ENCODE data around the gene FGR. TPM values are rescaled to one million over a fixed set of nuclear protein-coding genes. Genes with fewer than 3 reads are reported as not detected.

Gene FGR
- total RNA-seq, 1 experiment from 2014 or later = not detected

DNA sequence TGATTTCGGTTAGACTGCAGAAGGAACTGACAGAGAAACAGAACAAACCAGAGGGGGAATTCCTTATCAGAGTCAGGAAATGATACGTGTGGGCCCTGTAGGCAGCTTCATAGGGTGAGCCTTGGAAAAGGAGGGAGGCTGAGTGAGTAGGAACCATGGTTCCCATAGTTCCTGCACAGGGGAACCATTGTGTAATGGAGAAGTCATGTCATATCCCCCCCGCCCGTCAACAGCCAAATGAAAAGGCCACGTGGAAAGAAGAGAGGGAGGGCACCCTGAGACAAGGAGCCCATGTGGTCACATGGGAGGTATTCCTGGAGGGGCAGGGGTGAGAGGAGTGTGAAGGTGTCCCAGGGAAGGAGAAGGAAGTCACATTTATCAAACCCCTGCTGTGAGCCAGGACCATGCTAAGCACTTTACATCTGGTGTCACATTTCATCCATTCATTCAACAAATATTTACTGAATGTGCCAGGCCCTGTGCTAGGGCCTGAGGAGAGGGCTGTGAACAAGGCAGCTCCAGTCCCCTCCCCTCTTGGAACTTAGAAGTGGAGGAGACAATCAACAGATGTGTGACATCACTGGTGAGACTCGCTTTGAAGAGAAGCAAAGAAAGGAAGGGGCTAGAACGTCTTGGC, 15.7 kb upstream of the FGR start:
- no peaks in the 10 kb centered on the region for H3K79me2 ChIP-seq (ENCODE audit: insufficient read depth, low read length)
- peak overlapping the region; percentile 47 for H3K9ac ChIP-seq (ENCODE audit: low read length)
- H3K27me3 ChIP-seq (ENCODE audit: insufficient read depth, low read length) = no peaks in the 10 kb centered on the region
- peak overlapping the region; percentile 61 for H3K27ac ChIP-seq (ENCODE audit: low read depth, low read length)
- no TSS peak for BruUV-seq (replicated peaks)
- intact Hi-C loops (cut with micrococcal nuclease) = no loop called here
- ChIA-PET CTCF (interaction anchor here (1.0 kb wide), 1 partner anchor 29 kb away, joined by 6 read pairs; no protein-coding TSS in a partner anchor), RAD21 (ENCODE audit: low non-redundant PET in 1 of 2, low total read pairs in 2 of 2, uncharacterized antibody in 2 of 2, unreplicated experiment in 2 of 2) (no interaction called here), POLR2A (no interaction called here)
- no peaks in the 10 kb centered on the region for H4K20me1 ChIP-seq (ENCODE audit: insufficient read depth)
- ATAC-seq (peak; percentile 93), DNase-seq (ENCODE audit: low read depth, low spot score) (peak; percentile 68)
- peak overlapping the region in 1 of 2 experiments; percentile 19; a peak in 1 of 4 replicates for H3K4me3 ChIP-seq (replicated peaks in 1 of 2; ENCODE audit: low read depth in 1 of 2, low read length in 2 of 2)
- H2AFZ ChIP-seq (ENCODE audit: low read depth, low read length, poor library complexity, severe bottlenecking) = peak overlapping the region; percentile 90
- H3K36me3 ChIP-seq (ENCODE audit: control insufficient read depth in 1 of 2, insufficient read depth in 2 of 2, low read length in 2 of 2) = no peaks in the 10 kb centered on the region
- TF ChIP-seq CBX3 (IDR thresholded peaks at IDR 0.05; ENCODE audit: low read depth) (peak; percentile 70; the same call in 1 of the 2 replicates), SP1 (IDR thresholded peaks at IDR 0.05; ENCODE audit: low read depth) (peak; percentile 69), FOSL1 (IDR thresholded peaks at IDR 0.05; ENCODE audit: low read depth) (peak; percentile 68), EZH2phosphoT487 (IDR thresholded peaks at IDR 0.05; ENCODE audit: borderline replicate concordance) (no peak), POLR2AphosphoS5 (IDR thresholded peaks at IDR 0.05; ENCODE audit: low read depth, low read length) (peak; percentile 41; the same call in 1 of the 2 replicates), TCF7L2 (IDR thresholded peaks at IDR 0.05; ENCODE audit: borderline replicate concordance, extremely low read depth, insufficient read depth, insufficient read length) (peak; percentile 27), MAX (IDR thresholded peaks at IDR 0.05) (peak; percentile 93)
- TF ChIP-seq, protein P1, sequence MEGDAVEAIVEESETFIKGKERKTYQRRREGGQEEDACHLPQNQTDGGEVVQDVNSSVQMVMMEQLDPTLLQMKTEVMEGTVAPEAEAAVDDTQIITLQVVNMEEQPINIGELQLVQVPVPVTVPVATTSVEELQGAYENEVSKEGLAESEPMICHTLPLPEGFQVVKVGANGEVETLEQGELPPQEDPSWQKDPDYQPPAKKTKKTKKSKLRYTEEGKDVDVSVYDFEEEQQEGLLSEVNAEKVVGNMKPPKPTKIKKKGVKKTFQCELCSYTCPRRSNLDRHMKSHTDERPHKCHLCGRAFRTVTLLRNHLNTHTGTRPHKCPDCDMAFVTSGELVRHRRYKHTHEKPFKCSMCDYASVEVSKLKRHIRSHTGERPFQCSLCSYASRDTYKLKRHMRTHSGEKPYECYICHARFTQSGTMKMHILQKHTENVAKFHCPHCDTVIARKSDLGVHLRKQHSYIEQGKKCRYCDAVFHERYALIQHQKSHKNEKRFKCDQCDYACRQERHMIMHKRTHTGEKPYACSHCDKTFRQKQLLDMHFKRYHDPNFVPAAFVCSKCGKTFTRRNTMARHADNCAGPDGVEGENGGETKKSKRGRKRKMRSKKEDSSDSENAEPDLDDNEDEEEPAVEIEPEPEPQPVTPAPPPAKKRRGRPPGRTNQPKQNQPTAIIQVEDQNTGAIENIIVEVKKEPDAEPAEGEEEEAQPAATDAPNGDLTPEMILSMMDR (IDR thresholded peaks at IDR 0.05 in 2 of 3, conservative IDR thresholded peaks at IDR 0.05 in 1 of 3; ENCODE audit: borderline replicate concordance in 1 of 3, insufficient read depth in 1 of 3, low read depth in 2 of 3, low read length in 2 of 3) = no peak
- H3K9me2 ChIP-seq (ENCODE audit: insufficient read depth) = no peaks in the 10 kb centered on the region
- no peaks in the 10 kb centered on the region for H3K9me3 ChIP-seq (ENCODE audit: control insufficient read depth in 1 of 2, insufficient read depth in 1 of 2, low read depth in 1 of 2, low read length in 2 of 2)
- peak overlapping the region; percentile 64 for H3K4me2 ChIP-seq (ENCODE audit: low read length)
- H3K4me1 ChIP-seq (ENCODE audit: control insufficient read depth in 1 of 2, insufficient read depth in 2 of 2, low read length in 2 of 2) = peaks cover 16 to 43% of the 10 kb centered on the region in 2 experiments
